CD14-positive monocyte (primary cell): ENCODE results near the gene GPR183. TPM values are rescaled to one million over a fixed set of nuclear protein-coding genes. Genes with fewer than 3 reads are reported as not detected.

ENCODE experiments used
- DNase-seq, 3 donors: peaks; one replicate each; pipeline ENCODE4 v3.0.0-alpha.2; 2011 to 2022
- H2AFZ ChIP-seq: 2 replicates; pipeline ENCODE4 v1.6.0; 2012; ENCODE audit warnings: mild to moderate bottlenecking, low read depth, low read length, inconsistent platforms; ENCODE audit not compliant: insufficient read depth, poor library complexity, severe bottlenecking
- H3K27ac ChIP-seq, 2 donors: 1 replicate in 1 of 2; 2 replicates in 1 of 2; pipeline ENCODE4 v1.5.1; 2012 to 2013; ENCODE audit warnings: low read length in 2 of 2, control low read depth in 1 of 2, inconsistent platforms in 1 of 2, low read depth in 1 of 2, mild to moderate bottlenecking in 1 of 2
- H3K27me3 ChIP-seq, 2 donors: one replicate each; pipeline versions ENCODE4 v1.6.0 to v1.6.1; 2011 to 2013; ENCODE audit warnings: low read length in 2 of 2; ENCODE audit not compliant: control insufficient read depth in 2 of 2, insufficient read depth in 2 of 2
- H3K36me3 ChIP-seq, 2 donors: replicated peaks in 1 of 2; 1 replicate in 1 of 2; 2 replicates in 1 of 2; pipeline versions ENCODE4 v1.5.1 to v1.6.1; 2012 to 2013; ENCODE audit warnings: low read length in 2 of 2, control low read depth in 1 of 2, inconsistent platforms in 1 of 2, mild to moderate bottlenecking in 1 of 2; ENCODE audit not compliant: insufficient read depth in 2 of 2, control insufficient read depth in 1 of 2
- H3K4me1 ChIP-seq, 2 donors: 1 replicate in 1 of 2; 2 replicates in 1 of 2; pipeline versions ENCODE4 v1.5.1 to v1.6.1; 2012 to 2013; ENCODE audit warnings: low read length in 2 of 2, control low read depth in 1 of 2, inconsistent platforms in 1 of 2, mild to moderate bottlenecking in 1 of 2, moderate library complexity in 1 of 2; ENCODE audit not compliant: insufficient read depth in 2 of 2, control insufficient read depth in 1 of 2
- H3K4me2 ChIP-seq: replicated peaks from 2 replicates; pipeline ENCODE3; 2012; ENCODE audit warnings: low read length, moderate library complexity, mild to moderate bottlenecking; ENCODE audit not compliant: poor library complexity, severe bottlenecking; ENCODE audit errors: extremely low read depth
- H3K4me3 ChIP-seq, 3 experiments: fragments of 200-600 bp in 1 of 3; sonication (generic) in 1 of 3; replicated peaks in 1 of 3; 1 replicate in 2 of 3; 2 replicates in 1 of 3; pipeline ENCODE4 v1.5.1; 2011 to 2013; ENCODE audit warnings: low read length in 3 of 3, mild to moderate bottlenecking in 3 of 3, control low read depth in 2 of 3, low read depth in 2 of 3, inconsistent platforms in 1 of 3, moderate library complexity in 1 of 3
- H3K79me2 ChIP-seq: 2 replicates; pipeline ENCODE4 v1.6.0; 2012; ENCODE audit warnings: mild to moderate bottlenecking, control low read depth, inconsistent platforms, low read length, moderate library complexity; ENCODE audit not compliant: insufficient read depth
- H3K9ac ChIP-seq: 2 replicates; pipeline ENCODE4 v1.6.0; 2017; ENCODE audit warnings: low read length, mild to moderate bottlenecking; ENCODE audit not compliant: insufficient read depth, poor library complexity, severe bottlenecking
- H3K9me3 ChIP-seq, 2 donors: replicated peaks in 1 of 2; 1 replicate in 1 of 2; 2 replicates in 1 of 2; pipeline versions ENCODE4 v1.5.1 to v1.6.1; 2012 to 2013; ENCODE audit warnings: low read length in 2 of 2, control low read depth in 1 of 2; ENCODE audit not compliant: control insufficient read depth in 1 of 2, insufficient read depth in 1 of 2
- H4K20me1 ChIP-seq: 2 replicates; pipeline ENCODE4 v1.6.0; 2012; ENCODE audit warnings: mild to moderate bottlenecking, low read length, control low read depth, moderate library complexity; ENCODE audit not compliant: insufficient read depth
- H3K27ac Mint-ChIP-seq, 7 donors: one replicate each; pipeline ENCODE4 v1.8.0; 2020; ENCODE audit warnings: mild to moderate bottlenecking in 7 of 7, mixed read lengths in 7 of 7, moderate library complexity in 6 of 7, inconsistent platforms in 2 of 7
- H3K27me3 Mint-ChIP-seq, 3 donors: one replicate each; pipeline ENCODE4 v1.8.0; 2021 to 2022; ENCODE audit warnings: low read depth in 3 of 3, mild to moderate bottlenecking in 3 of 3, mixed read lengths in 3 of 3, moderate library complexity in 3 of 3, inconsistent platforms in 1 of 3
- H3K36me3 Mint-ChIP-seq, 2 donors: one replicate each; pipeline ENCODE4 v1.8.0; 2020; ENCODE audit warnings: mixed read lengths in 2 of 2, inconsistent platforms in 1 of 2, mild to moderate bottlenecking in 1 of 2
- H3K4me1 Mint-ChIP-seq: one replicate; pipeline ENCODE4 v1.8.0; 2020; ENCODE audit warnings: mild to moderate bottlenecking, mixed read lengths
- H3K4me3 Mint-ChIP-seq, 2 donors: one replicate each; pipeline ENCODE4 v1.8.0; 2020; ENCODE audit warnings: mild to moderate bottlenecking in 2 of 2, mixed read lengths in 2 of 2, moderate library complexity in 1 of 2
- H3K9me3 Mint-ChIP-seq, 7 donors: one replicate each; pipeline ENCODE4 v1.8.0; 2020 to 2022; ENCODE audit warnings: mixed read lengths in 7 of 7, mild to moderate bottlenecking in 6 of 7, moderate library complexity in 6 of 7, inconsistent platforms in 2 of 7
- WGBS: methylation state at CpG from one replicate; pipeline ENCODE4 v1.1.5; 2013; ENCODE audit warnings: missing lambda C conversion rate; ENCODE audit not compliant: insufficient coverage; 5-methylcytosine and 5-hydroxymethylcytosine counted together
- intact Hi-C, 2 donors: fragments of 100-400 bp; cut with micrococcal nuclease; formaldehyde crosslinking; loops; one replicate each; pipeline versions ENCODE4 v1.15.0 to v1.15.1; 2023
- polyA plus RNA-seq, 3 donors: library from polyadenylated mRNA; depleted of rRNA in 1 of 3; unstranded in 2 of 3; stranded (reverse) in 1 of 3; fragments of 300-500 nt in 2 of 3; fragments of >200 nt in 1 of 3; fragmentation: Illumina TruSeq in 2 of 3; gene quantifications; 1 replicate in 2 of 3; 2 replicates in 1 of 3; pipeline ENCODE4 v1.2.3, GENCODE V29; 2012 to 2021
- TF ChIP-seq, protein P1 (sequence below): fragments of 200-600 bp; IDR thresholded peaks from one replicate; pipeline ENCODE4 v1.8.0; 2022; ENCODE audit warnings: antibody characterized with exemption, mild to moderate bottlenecking

The GPR183 gene
- polyA plus RNA-seq, 3 donors, result 190 to 459 (median 288) TPM

DNA sequence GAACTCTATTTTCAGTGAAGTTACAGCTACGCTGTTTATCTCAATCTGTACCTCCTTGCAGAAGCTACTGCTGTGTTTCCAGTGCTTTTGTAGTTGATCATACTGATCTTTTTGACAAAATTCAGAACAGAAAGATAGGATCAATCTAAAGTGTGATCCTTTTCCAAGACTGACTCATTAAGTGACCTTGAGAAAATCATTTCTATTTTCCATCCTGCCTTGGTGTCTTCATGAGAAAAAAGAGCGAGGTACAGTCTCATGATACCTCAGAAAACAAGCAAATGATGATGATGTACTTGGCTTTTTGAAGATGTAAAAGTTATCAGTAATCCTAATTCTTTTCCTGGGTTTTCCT is 46.0 kb upstream of the GPR183 start:
- H3K36me3 ChIP-seq, result peaks cover 34 to 71% of the 10 kb centered on the region in 2 donors
- no peaks in the 10 kb centered on the region for H3K9me3 ChIP-seq
- H3K9ac ChIP-seq, result no peak overlapping the region
- H3K27me3 ChIP-seq, result no peaks in the 10 kb centered on the region
- H3K4me3 ChIP-seq, result no peak overlapping the region
- Mint-ChIP-seq H3K4me1 (peaks cover 44% of the 10 kb centered on the region), H3K27ac (peak overlapping the region in 1 of 7 donors; percentile 55), H3K9me3 (no peaks in the 10 kb centered on the region), H3K27me3 (peaks cover 0 to 2% (median 0%) of the 10 kb centered on the region in 3 donors), H3K36me3 (peaks cover 87 to 88% of the 10 kb centered on the region in 2 donors), H3K4me3 (no peak overlapping the region)
- no peak overlapping the region for H3K4me2 ChIP-seq
- H3K4me1 ChIP-seq, result peaks cover 30 to 36% of the 10 kb centered on the region in 2 donors
- 100% methylated on average over 1 of the region's 2 CpGs for WGBS
- no peaks in the 10 kb centered on the region for H4K20me1 ChIP-seq
- H3K79me2 ChIP-seq, result peaks cover 11% of the 10 kb centered on the region
- TF ChIP-seq, protein P1, sequence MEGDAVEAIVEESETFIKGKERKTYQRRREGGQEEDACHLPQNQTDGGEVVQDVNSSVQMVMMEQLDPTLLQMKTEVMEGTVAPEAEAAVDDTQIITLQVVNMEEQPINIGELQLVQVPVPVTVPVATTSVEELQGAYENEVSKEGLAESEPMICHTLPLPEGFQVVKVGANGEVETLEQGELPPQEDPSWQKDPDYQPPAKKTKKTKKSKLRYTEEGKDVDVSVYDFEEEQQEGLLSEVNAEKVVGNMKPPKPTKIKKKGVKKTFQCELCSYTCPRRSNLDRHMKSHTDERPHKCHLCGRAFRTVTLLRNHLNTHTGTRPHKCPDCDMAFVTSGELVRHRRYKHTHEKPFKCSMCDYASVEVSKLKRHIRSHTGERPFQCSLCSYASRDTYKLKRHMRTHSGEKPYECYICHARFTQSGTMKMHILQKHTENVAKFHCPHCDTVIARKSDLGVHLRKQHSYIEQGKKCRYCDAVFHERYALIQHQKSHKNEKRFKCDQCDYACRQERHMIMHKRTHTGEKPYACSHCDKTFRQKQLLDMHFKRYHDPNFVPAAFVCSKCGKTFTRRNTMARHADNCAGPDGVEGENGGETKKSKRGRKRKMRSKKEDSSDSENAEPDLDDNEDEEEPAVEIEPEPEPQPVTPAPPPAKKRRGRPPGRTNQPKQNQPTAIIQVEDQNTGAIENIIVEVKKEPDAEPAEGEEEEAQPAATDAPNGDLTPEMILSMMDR, result no peak
- H3K27ac ChIP-seq, result no peak overlapping the region
- intact Hi-C loops, result no loop called here
- DNase-seq, result no peak
- H2AFZ ChIP-seq, result no peak overlapping the region

DNA sequence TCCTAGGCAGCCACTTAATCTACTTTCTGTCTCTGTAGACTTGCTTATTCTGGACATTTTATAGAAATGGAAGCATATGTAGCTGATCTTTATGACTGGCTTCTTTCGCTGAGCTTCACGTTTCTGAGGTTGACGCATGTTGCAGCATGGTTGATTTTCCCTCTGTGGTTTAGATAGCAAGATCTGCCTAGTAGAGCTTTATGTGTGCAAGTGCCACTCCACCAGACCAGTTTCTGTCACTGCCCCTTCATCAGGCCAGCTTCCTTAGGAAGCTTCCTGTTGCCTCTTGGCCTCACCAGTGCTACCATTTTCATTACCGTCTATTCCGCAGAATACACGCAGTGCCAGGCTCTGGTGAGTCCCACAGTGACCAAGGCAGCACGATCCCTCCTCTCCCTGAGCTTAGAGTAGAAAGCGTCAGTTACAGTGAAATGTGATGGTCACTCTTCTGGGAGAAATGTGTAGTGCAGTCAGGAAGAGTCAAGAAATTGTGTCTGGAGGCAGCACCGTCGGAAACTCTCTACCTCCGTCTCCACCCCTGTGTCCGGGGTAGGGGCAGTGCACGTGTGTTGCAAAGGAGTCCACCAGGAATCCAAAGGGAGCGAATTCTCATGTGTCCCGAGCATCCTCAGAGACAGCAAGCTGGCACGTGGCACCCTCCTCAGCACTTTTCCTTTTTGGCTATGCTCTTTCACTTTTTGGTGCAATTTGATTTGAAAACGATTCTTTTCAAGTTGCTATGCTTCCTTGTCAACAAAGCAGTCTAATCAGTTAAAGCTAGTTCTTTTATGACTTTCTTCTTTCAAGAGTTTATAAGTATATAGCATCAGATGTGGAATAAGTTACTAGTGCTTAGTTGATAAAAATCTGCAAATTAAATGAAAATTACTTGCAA is 45.4 kb upstream of the GPR183 start:
- DNase-seq, result no peak
- Mint-ChIP-seq H3K4me3 (no peak overlapping the region), H3K27me3 (peaks cover 0 to 2% (median 0%) of the 10 kb centered on the region in 3 donors), H3K4me1 (peaks cover 39% of the 10 kb centered on the region), H3K9me3 (no peaks in the 10 kb centered on the region), H3K27ac (peak overlapping the region in 3 of 7 donors; percentile 17 to 59 (median 55)), H3K36me3 (peaks cover 87 to 88% of the 10 kb centered on the region in 2 donors)
- 96% methylated on average over 10 of the region's 17 CpGs for WGBS
- TF ChIP-seq, protein P1, result no peak
- peaks cover 36 to 71% of the 10 kb centered on the region in 2 donors for H3K36me3 ChIP-seq
- H3K27ac ChIP-seq, result no peak overlapping the region
- intact Hi-C loops, result no loop called here
- H3K9me3 ChIP-seq, result no peaks in the 10 kb centered on the region
- H3K27me3 ChIP-seq, result no peaks in the 10 kb centered on the region
- no peak overlapping the region for H3K9ac ChIP-seq
- no peaks in the 10 kb centered on the region for H4K20me1 ChIP-seq
- no peak overlapping the region for H2AFZ ChIP-seq
- H3K79me2 ChIP-seq, result peaks cover 6% of the 10 kb centered on the region
- peaks cover 30 to 36% of the 10 kb centered on the region in 2 donors for H3K4me1 ChIP-seq
- no peak overlapping the region for H3K4me3 ChIP-seq
- no peak overlapping the region for H3K4me2 ChIP-seq
